ENCODE results near the gene PRDM15. TPM values are rescaled to one million over a fixed set of nuclear protein-coding genes. Genes with fewer than 3 reads are reported as not detected.

The PRDM15 gene
- total RNA-seq, 1 donor from 2014 or later: 2.9 TPM

DNA sequence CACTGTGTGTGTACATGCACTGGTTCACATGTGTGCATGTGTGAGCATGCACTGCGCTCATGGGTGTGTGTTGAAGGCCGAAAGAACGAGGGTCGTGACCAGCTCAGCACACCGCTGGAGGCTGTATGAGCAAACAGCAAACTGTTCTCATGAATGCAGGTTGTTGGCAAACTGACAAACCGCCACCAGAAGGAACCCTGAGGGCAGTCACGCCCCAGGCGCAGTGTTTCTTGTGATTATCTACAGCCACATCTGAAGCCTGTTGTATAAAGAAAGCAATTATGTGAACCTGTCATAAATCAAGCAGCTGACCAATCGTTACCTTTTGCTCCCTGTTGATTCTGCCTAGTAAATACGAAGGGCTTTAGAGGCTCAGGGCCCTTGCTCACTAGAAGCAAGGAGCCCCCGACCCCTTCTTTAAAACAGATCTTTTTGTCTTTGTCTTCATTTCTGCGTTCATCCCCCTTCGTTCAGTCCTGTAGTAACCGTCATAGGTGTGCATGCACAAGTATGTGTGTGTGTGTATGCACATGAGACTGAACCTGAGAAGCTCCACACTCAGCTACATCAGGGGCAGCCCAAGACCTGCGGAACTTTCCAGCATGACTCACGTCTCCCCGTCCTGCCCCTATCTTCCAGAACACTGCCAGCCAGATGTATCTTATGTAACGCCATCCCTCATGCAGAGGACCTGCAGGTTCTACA is 95.5 kb downstream of the PRDM15 start:
- peaks cover 82% of the 10 kb centered on the region for H3K27me3 ChIP-seq (ENCODE audit: low read depth)

DNA sequence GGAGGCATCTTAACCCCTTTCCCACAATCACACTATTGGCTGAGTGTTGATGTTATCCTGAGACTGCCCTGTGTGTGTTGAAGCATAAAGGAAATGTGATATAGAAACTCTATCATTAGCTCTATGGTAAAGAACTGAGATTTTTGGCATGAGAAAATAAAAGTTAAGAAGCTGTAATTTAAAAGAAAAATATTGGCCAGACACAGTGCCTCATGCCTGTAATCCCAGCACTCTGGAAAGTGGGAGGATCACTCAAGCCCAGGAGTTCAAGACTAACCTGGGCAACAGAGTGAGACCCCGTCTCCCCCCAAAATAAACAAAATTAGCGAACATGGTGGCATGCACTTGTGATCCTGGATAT is 98.1 kb downstream of the PRDM15 start:
- Histone ChIP-seq H3K27me3 (ENCODE audit: low read depth) (peaks cover 96% of the 10 kb centered on the region), H3K4me3 (no peak overlapping the region), H3K36me3 (no peaks in the 10 kb centered on the region), H3K27ac (replicated peaks) (no peak overlapping the region), H3K9me3 (replicated peaks) (no peaks in the 10 kb centered on the region), H3K4me1 (peaks cover 10% of the 10 kb centered on the region)
- no peak for DNase-seq
- TF ChIP-seq, protein P1, sequence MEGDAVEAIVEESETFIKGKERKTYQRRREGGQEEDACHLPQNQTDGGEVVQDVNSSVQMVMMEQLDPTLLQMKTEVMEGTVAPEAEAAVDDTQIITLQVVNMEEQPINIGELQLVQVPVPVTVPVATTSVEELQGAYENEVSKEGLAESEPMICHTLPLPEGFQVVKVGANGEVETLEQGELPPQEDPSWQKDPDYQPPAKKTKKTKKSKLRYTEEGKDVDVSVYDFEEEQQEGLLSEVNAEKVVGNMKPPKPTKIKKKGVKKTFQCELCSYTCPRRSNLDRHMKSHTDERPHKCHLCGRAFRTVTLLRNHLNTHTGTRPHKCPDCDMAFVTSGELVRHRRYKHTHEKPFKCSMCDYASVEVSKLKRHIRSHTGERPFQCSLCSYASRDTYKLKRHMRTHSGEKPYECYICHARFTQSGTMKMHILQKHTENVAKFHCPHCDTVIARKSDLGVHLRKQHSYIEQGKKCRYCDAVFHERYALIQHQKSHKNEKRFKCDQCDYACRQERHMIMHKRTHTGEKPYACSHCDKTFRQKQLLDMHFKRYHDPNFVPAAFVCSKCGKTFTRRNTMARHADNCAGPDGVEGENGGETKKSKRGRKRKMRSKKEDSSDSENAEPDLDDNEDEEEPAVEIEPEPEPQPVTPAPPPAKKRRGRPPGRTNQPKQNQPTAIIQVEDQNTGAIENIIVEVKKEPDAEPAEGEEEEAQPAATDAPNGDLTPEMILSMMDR (IDR thresholded peaks at IDR 0.05; ENCODE audit: borderline replicate concordance): no peak
- intact Hi-C loops (cut with micrococcal nuclease): no loop called here

More for the DNA sequence above, 95.5 kb downstream of the PRDM15 start:
- Histone ChIP-seq H3K36me3 (no peaks in the 10 kb centered on the region), H3K27ac (replicated peaks) (no peak overlapping the region), H3K4me3 (no peak overlapping the region), H3K9me3 (replicated peaks) (no peaks in the 10 kb centered on the region), H3K4me1 (peaks cover 1% of the 10 kb centered on the region)
- TF ChIP-seq, protein P1 (IDR thresholded peaks at IDR 0.05; ENCODE audit: borderline replicate concordance): no peak
- intact Hi-C loops (cut with micrococcal nuclease): no loop called here
- DNase-seq: no peak

DNA sequence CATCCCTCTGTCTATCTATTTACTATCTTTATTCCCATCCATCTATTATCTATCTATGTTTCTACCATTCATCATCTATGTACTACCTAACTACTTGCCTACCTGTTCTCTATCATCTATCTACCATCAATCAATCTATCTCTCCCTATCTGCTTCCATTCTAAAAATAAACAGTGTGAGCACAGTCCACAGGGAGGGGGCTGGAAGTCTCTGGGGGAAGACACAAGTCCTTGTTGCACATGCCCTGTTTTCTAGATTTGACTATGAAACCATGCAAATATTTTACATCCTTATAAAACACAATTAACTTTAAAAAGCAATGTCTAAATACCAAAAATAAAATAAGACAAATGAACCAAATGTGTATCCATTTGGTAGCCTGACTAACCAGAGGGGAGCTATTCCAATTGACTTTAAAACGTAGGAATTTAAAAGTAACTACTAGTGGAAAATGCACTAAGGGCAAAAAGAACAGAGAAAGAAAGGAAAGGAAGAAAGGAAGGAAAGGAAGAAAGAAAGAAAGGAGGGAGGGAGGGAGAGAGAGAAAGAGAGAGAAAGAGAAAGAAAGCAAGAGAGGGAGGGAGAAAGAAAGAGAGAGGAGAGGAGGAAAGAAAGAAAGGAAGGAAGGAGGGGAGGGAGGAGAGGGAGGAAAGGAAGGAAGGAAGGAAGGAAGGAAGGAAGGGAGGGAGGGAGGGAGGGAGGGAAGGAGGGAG is 98.7 kb downstream of the PRDM15 start:
- intact Hi-C loops (cut with micrococcal nuclease): no loop called here
- no peak for DNase-seq
- H3K9me3 ChIP-seq (replicated peaks): no peaks in the 10 kb centered on the region
- no peaks in the 10 kb centered on the region for H3K36me3 ChIP-seq
- TF ChIP-seq, protein P1 (IDR thresholded peaks at IDR 0.05; ENCODE audit: borderline replicate concordance): no peak
- H3K27ac ChIP-seq (replicated peaks): no peak overlapping the region
- H3K27me3 ChIP-seq (ENCODE audit: low read depth): peaks cover 96% of the 10 kb centered on the region
- H3K4me3 ChIP-seq: no peak overlapping the region
- peaks cover 10% of the 10 kb centered on the region for H3K4me1 ChIP-seq

DNA sequence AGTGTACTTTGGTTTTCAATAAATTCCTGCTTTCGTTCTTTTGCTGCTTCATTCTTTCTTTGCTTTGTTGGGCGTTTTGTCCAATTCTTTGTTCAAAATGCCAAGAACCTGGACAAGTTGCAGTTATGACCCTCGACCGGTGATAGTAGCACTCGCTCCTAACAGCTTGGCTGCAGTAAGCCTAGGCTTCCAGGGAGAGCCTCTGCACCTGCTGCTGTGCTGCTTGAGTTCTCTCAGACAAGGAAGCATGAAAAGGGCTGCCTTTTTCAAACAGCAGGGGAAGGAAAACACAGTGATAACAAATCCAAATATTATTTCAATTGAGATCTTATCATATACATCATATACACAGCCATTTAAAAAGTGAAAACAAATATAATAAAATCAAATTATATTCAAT is 99.5 kb downstream of the PRDM15 start:
- peaks cover 96% of the 10 kb centered on the region for H3K27me3 ChIP-seq (ENCODE audit: low read depth)
- no peaks in the 10 kb centered on the region for H3K36me3 ChIP-seq
- H3K4me3 ChIP-seq: no peak overlapping the region
- H3K9me3 ChIP-seq (replicated peaks): no peaks in the 10 kb centered on the region
- TF ChIP-seq, protein P1 (IDR thresholded peaks at IDR 0.05; ENCODE audit: borderline replicate concordance): no peak
- H3K4me1 ChIP-seq: peaks cover 10% of the 10 kb centered on the region
- no peak for DNase-seq
- intact Hi-C loops (cut with micrococcal nuclease): loop anchor here (5.0 kb wide), 1 partner anchor 162 kb away; no protein-coding TSS in a partner anchor
- no peak overlapping the region for H3K27ac ChIP-seq (replicated peaks)

DNA sequence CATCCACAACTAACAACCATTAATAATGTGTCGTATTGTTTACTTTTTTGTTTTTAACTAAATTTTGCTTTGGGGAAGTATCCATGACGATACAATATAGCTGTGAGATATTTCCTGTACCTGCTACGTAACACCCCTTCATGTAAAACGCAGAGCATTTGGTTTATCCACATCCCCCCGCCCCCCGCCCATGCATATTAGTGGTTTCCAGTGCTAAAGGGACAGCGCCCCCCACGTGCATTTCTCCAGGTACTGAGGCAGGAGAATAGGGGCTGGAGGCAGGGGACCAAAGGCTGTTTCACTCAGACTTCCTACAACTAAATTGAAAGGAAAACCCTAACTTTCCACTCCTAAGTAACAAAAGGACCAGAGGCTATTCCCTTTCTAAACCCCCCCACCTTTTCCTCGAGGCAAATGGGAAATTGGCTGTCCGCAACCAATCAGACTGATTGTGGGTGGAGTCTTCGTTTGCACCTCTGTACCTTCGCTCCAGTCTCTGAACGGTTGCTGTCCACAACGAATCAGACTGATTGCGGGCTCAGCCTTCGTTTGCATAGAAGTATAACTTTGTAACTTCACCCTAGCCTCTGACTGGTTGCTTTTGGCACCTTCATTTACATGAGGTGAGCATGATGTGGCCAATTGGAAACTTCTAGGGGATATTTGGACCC is 100.1 kb downstream of the PRDM15 start:
- Histone ChIP-seq H3K27me3 (ENCODE audit: low read depth) (peaks cover 96% of the 10 kb centered on the region), H3K9me3 (replicated peaks) (no peaks in the 10 kb centered on the region), H3K27ac (replicated peaks) (no peak overlapping the region), H3K4me3 (no peak overlapping the region), H3K4me1 (peaks cover 10% of the 10 kb centered on the region), H3K36me3 (no peaks in the 10 kb centered on the region)
- intact Hi-C loops (cut with micrococcal nuclease): loop anchor here (5.0 kb wide), 1 partner anchor 162 kb away; no protein-coding TSS in a partner anchor
- DNase-seq: no peak
- TF ChIP-seq, protein P1 (IDR thresholded peaks at IDR 0.05; ENCODE audit: borderline replicate concordance): no peak
